ENCODE data around the gene ATP6V1B1.
A peak's percentile ranks its signal among the peaks of the same experiment; 100 is the strongest.

The ATP6V1B1 gene

DNA sequence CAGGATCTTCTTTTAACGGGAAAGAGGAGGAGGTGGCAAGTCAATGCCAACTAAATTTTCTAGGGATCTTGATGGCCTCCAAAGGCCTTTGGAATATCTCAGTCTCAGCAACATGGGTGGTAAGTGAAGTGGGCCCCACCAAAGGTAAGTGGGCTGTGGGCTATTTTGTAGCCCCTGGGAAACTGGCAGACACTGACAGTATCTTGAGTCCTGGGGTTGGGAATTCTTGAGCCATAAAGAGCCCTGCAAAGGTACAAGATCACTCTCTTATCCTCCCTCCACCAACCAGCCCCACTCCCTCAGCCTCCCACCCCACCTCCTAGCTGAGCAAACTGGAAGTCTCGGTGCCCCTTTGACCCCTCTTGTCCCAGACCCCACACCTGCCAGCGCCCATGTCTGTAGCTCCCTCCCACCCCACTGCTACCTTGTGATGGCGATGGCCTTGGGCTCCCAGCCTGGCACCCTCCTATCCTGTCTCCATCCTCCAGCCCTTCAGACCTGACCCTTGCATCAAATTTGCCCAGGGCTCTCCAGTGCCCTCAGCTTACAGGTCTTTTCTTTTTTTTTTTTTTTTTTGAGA is 8.5 kb downstream of the ATP6V1B1 start:
- no peak for DNase-seq (ENCODE audit: low spot score)

GRCh38 chr2:70946832-70947442 is 11.2 kb downstream of the ATP6V1B1 start:
- DNase-seq (ENCODE audit: low spot score), result peak; percentile 70

- no peak for DNase-seq (ENCODE audit: low spot score)
These were observed 12.0 kb downstream of the ATP6V1B1 start for GRCh38 chr2:70947556-70948184.

GRCh38 chr2:70948337-70949003 is 12.8 kb downstream of the ATP6V1B1 start:
- DNase-seq (ENCODE audit: low spot score), result peak; percentile 65

- no peak for DNase-seq (ENCODE audit: low spot score)
These were observed 13.4 kb downstream of the ATP6V1B1 start for GRCh38 chr2:70949086-70949485.

- DNase-seq (ENCODE audit: low spot score), result no peak
These were observed 19.2 kb downstream of the ATP6V1B1 start for GRCh38 chr2:70954886-70955285.

- DNase-seq (ENCODE audit: low spot score), result no peak
These were observed 20.4 kb downstream of the ATP6V1B1 start for GRCh38 chr2:70956141-70956540.

- DNase-seq (ENCODE audit: low spot score), result no peak
These were observed 22.1 kb downstream of the ATP6V1B1 start for GRCh38 chr2:70957798-70958197.

- DNase-seq (ENCODE audit: low spot score), result no peak
These were observed 23.1 kb downstream of the ATP6V1B1 start for GRCh38 chr2:70958759-70959158.

- DNase-seq (ENCODE audit: low spot score), result no peak
These were observed 23.6 kb downstream of the ATP6V1B1 start for GRCh38 chr2:70959271-70959761.

DNA sequence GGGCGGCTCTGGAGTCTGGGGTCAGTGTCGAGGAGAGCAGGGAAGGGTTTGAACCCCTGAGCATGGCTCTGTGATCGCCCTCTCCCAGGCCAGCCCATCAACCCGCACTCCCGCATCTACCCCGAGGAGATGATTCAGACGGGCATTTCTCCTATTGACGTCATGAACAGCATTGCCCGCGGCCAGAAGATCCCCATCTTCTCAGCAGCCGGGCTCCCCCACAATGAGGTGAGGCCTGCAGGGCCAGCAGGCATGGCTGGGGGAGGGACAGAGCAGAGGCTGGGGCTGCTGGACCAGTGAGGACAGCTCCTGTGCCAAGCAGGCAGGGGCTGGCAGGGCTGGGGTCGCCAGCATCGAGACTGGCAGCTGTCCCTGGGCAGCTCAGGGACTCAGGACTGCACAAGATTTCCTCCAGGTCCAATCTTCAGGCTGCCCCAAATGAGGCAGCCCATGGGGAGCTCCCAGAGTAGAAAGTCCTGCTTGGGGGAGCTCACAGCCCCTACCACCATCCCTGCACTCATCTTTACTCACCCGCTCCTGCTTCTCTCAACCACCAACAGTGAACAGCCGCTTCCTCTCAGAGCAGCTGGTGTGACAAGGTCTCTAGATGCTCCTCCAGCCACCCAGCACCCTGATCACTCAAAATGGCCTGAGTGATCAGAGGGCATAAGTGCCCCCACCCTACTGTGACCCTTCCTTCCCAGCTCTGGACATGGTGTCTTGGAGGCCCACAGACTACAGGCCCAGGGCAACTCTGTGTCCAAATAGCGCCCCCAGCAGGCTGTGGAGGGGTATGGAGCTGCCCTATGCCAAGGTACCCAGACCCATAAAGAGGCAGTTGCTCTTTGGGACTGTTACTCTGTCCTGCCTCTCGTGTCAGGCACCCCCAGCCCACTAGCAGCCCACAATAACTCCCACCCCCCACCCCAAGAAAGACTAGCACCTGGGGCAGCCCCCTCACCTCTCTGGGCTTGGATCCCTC is 24.4 kb downstream of the ATP6V1B1 start:
- no peak for DNase-seq (ENCODE audit: low spot score)

DNA sequence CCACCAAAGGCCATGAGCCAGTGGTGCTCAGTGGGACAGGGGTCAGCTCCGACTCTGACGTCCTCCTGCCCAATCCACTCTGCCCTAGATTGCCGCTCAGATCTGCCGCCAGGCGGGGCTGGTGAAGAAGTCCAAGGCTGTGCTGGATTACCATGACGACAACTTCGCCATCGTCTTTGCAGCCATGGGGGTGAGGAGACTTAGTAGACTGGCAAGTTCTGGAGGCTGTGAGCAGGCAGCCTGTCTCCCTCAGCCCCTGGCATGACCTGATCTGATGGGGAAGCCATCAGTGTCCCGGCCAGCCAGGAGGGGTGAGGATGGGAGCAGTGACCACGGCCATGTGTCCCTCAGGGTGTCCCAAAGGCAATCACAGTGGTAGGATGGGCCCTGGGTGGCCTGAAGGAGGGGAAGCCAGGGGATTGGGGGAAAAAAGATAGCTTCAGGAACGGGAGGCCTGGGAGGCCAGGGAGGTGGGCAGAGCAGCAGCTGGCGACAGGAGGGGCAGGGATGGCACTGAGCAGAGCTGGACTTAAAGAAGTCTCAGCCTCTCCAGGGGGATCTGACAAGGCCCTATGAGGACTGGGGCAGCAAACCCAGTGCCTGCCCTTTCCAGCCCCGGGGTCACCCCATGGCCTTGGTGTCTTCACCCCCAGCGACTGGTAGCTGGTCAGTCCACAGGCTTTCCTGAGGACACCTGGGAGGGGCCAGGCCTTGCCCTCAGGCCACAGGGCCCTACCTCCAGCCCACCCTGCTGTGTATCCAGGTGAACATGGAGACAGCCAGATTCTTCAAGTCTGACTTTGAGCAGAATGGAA is 25.3 kb downstream of the ATP6V1B1 start:
- no peak for DNase-seq (ENCODE audit: low spot score)

DNA sequence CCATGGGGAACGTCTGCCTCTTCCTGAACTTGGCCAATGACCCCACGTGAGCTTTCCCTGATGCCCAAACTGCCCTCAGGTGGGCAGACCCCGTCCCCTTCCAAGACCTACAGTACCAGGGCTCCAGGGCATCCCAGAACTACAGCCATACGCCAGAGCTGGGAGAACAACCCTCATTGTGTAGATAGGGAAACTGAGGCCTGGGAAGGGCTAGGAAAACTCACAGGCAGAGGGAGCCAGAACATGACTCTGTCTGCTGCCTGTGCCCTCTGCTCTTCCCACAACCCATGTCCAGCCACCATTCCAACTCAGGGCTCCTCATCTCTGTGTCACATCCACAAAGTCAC is 25.9 kb downstream of the ATP6V1B1 start:
- DNase-seq (ENCODE audit: low spot score), result no peak

GRCh38 chr2:70962211-70962884 is 26.6 kb downstream of the ATP6V1B1 start:
- DNase-seq (ENCODE audit: low spot score), result no peak

GRCh38 chr2:70962885-70963878 is 27.5 kb downstream of the ATP6V1B1 start:
- no peak for DNase-seq (ENCODE audit: low spot score)

- DNase-seq (ENCODE audit: low spot score), result no peak
These were observed 28.4 kb downstream of the ATP6V1B1 start for GRCh38 chr2:70964133-70964532.

- peak; percentile 48 for DNase-seq (ENCODE audit: low spot score)
These were observed 29.1 kb downstream of the ATP6V1B1 start for GRCh38 chr2:70964596-70965386.

DNA sequence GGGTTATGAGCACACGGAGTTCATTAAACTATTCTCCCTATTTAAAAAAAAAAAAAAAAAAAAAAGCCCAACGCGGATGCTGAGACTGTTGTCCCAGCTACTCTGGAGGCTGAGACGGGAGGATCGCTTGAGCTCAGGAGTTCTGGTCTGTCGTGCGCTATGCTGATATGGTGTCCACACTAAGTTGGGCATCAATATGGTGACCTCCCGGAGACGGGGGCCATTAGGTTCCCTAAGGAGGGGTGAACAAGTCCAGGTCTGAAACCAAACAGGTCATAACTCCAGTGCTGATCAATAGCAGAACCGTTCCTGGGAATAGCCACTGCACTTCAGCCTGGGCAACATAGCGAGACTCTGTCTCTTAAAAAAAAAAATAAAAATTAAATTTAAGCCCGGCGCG is 29.8 kb downstream of the ATP6V1B1 start:
- DNase-seq (ENCODE audit: low spot score), result no peak
